HEK293 (cell line): ENCODE results near the gene DUSP14.
A peak's percentile ranks its signal among the peaks of the same experiment; 100 is the strongest.

ENCODE experiments used
- CTCF ChIA-PET: fragments of 350-600 bp; formaldehyde crosslinking; extraction: SDS; loops from one replicate; lab custom pipeline; 2021; ENCODE audit warnings: antibody characterized with exemption; lab: Yijun Ruan, JAX
- POLR2A ChIA-PET: fragments of 300-600 bp; formaldehyde crosslinking; extraction: SDS; loops from one replicate; lab custom pipeline; 2020; ENCODE audit warnings: antibody characterized with exemption, inconsistent platforms; lab: Yijun Ruan, JAX
- H3K27ac ChIP-seq: fragments of 200-500 bp; sonication (Bioruptor generic); 2 replicates; pipeline ENCODE4 v1.5.1; 2014; ENCODE audit warnings: low read depth, low read length, control low read depth, inconsistent platforms; ENCODE audit errors: extremely low read depth
- H3K36me3 ChIP-seq, 2 experiments: fragments of 200-500 bp in 1 of 2; sonication (Bioruptor generic) in 1 of 2; 1 replicate in 1 of 2; 2 replicates in 1 of 2; pipeline ENCODE4 v1.5.1; 2014 to 2017; ENCODE audit warnings: inconsistent platforms in 2 of 2, low read length in 2 of 2; ENCODE audit not compliant: control insufficient read depth in 2 of 2, insufficient read depth in 1 of 2
- H3K4me1 ChIP-seq: fragments of 200-500 bp; sonication (Bioruptor generic); 2 replicates; pipeline ENCODE4 v1.5.1; 2014; ENCODE audit warnings: mild to moderate bottlenecking, low read length, inconsistent platforms; ENCODE audit not compliant: control insufficient read depth, insufficient read depth
- H3K4me3 ChIP-seq: 2 replicates; pipeline ENCODE4 v1.5.1; 2011; ENCODE audit warnings: low read depth, mild to moderate bottlenecking, control low read depth, low read length, moderate library complexity
- H3K9me3 ChIP-seq: fragments of 200-500 bp; sonication (Bioruptor generic); 2 replicates; pipeline ENCODE4 v1.5.1; 2014; ENCODE audit warnings: low read depth, low read length, inconsistent platforms; ENCODE audit not compliant: control insufficient read depth, insufficient read depth
- BCL6B ChIP-seq: fragments of 450-650 bp; formaldehyde crosslinking; IDR thresholded peaks from 2 replicates; pipeline ENCODE4 v1.5.1; 2017; ENCODE audit warnings: missing biosample characterization, missing genetic modification characterization
- HIC1 ChIP-seq: fragments of 450-650 bp; formaldehyde crosslinking; IDR thresholded peaks from 2 replicates; pipeline ENCODE4 v1.5.1; 2016; ENCODE audit warnings: missing biosample characterization, missing genetic modification characterization
- SCRT2 ChIP-seq: fragments of 450-650 bp; formaldehyde crosslinking; IDR thresholded peaks from 2 replicates; pipeline ENCODE4 v1.5.1; 2016; ENCODE audit warnings: missing biosample characterization, missing genetic modification characterization
- SP2 ChIP-seq: fragments of 450-650 bp; formaldehyde crosslinking; IDR thresholded peaks from 2 replicates; pipeline ENCODE4 v1.5.1; 2016; ENCODE audit warnings: missing biosample characterization, missing genetic modification characterization
- YY1 ChIP-seq: fragments of 450-650 bp; formaldehyde crosslinking; IDR thresholded peaks from 2 replicates; pipeline ENCODE4 v1.5.1; 2018; ENCODE audit warnings: missing biosample characterization, missing genetic modification characterization
- ZBTB6 ChIP-seq: fragments of 450-650 bp; formaldehyde crosslinking; IDR thresholded peaks from 2 replicates; pipeline ENCODE4 v1.5.1; 2017; ENCODE audit warnings: missing biosample characterization, missing genetic modification characterization
- ZEB2 ChIP-seq: fragments of 450-650 bp; formaldehyde crosslinking; IDR thresholded peaks from 2 replicates; pipeline ENCODE4 v1.5.1; 2016; ENCODE audit warnings: missing biosample characterization, missing genetic modification characterization
- ZFHX2 ChIP-seq: fragments of 450-650 bp; formaldehyde crosslinking; conservative IDR thresholded peaks from 2 replicates; pipeline ENCODE4 v1.5.1; 2016; ENCODE audit warnings: missing biosample characterization, missing genetic modification characterization
- ZFP3 ChIP-seq: fragments of 450-650 bp; formaldehyde crosslinking; IDR thresholded peaks from 2 replicates; pipeline ENCODE4 v1.5.1; 2016; ENCODE audit warnings: low read depth, missing biosample characterization, missing genetic modification characterization
- ZIC2 ChIP-seq: fragments of 450-650 bp; formaldehyde crosslinking; IDR thresholded peaks from 2 replicates; pipeline ENCODE4 v1.5.1; 2016; ENCODE audit warnings: missing biosample characterization, missing genetic modification characterization
- ZNF10 ChIP-seq: fragments of 450-650 bp; formaldehyde crosslinking; IDR thresholded peaks from 2 replicates; pipeline ENCODE4 v1.5.1; 2017; ENCODE audit warnings: missing biosample characterization, missing genetic modification characterization
- ZNF169 ChIP-seq: fragments of 450-650 bp; formaldehyde crosslinking; IDR thresholded peaks from 2 replicates; pipeline ENCODE4 v1.5.1; 2016; ENCODE audit warnings: missing biosample characterization, missing genetic modification characterization
- ZNF202 ChIP-seq: fragments of 450-650 bp; formaldehyde crosslinking; IDR thresholded peaks from 2 replicates; pipeline ENCODE4 v1.5.1; 2016; ENCODE audit warnings: missing biosample characterization, missing genetic modification characterization, borderline replicate concordance
- ZNF223 ChIP-seq: fragments of 450-650 bp; formaldehyde crosslinking; IDR thresholded peaks from 2 replicates; pipeline ENCODE4 v1.5.1; 2016; ENCODE audit warnings: missing biosample characterization, missing genetic modification characterization
- ZNF280D ChIP-seq: fragments of 450-650 bp; formaldehyde crosslinking; IDR thresholded peaks from 2 replicates; pipeline ENCODE4 v1.5.1; 2016; ENCODE audit warnings: missing biosample characterization, missing genetic modification characterization
- ZNF416 ChIP-seq: fragments of 450-650 bp; formaldehyde crosslinking; IDR thresholded peaks from 2 replicates; pipeline ENCODE4 v1.5.1; 2016; ENCODE audit warnings: missing biosample characterization, missing genetic modification characterization
- ZNF449 ChIP-seq: fragments of 450-650 bp; formaldehyde crosslinking; IDR thresholded peaks from 2 replicates; pipeline ENCODE4 v1.5.1; 2017; ENCODE audit warnings: missing biosample characterization, mild to moderate bottlenecking, missing genetic modification characterization, moderate library complexity
- ZNF513 ChIP-seq: fragments of 450-650 bp; IDR thresholded peaks from 2 replicates; pipeline ENCODE4 v1.5.1; 2018; ENCODE audit warnings: missing biosample characterization, missing genetic modification characterization
- ZNF514 ChIP-seq: fragments of 450-650 bp; formaldehyde crosslinking; IDR thresholded peaks from 2 replicates; pipeline ENCODE4 v1.5.1; 2016; ENCODE audit warnings: missing biosample characterization, missing genetic modification characterization
- ZNF600 ChIP-seq: fragments of 450-650 bp; formaldehyde crosslinking; IDR thresholded peaks from 2 replicates; pipeline ENCODE4 v1.5.1; 2016; ENCODE audit warnings: missing biosample characterization, missing genetic modification characterization
- ZNF629 ChIP-seq: fragments of 450-650 bp; formaldehyde crosslinking; IDR thresholded peaks from 2 replicates; pipeline ENCODE4 v1.5.1; 2017; ENCODE audit warnings: missing biosample characterization, missing genetic modification characterization
- ZNF707 ChIP-seq: fragments of 450-650 bp; formaldehyde crosslinking; IDR thresholded peaks from 2 replicates; pipeline ENCODE4 v1.5.1; 2016; ENCODE audit warnings: missing biosample characterization, missing genetic modification characterization
- ZNF76 ChIP-seq: fragments of 450-650 bp; formaldehyde crosslinking; IDR thresholded peaks from 2 replicates; pipeline ENCODE4; 2016; ENCODE audit warnings: low read depth, missing biosample characterization, missing genetic modification characterization, borderline replicate concordance
- ZNF791 ChIP-seq: fragments of 450-650 bp; formaldehyde crosslinking; IDR thresholded peaks from 2 replicates; pipeline ENCODE4 v1.5.1; 2016; ENCODE audit warnings: missing biosample characterization, missing genetic modification characterization
- ZSCAN23 ChIP-seq: fragments of 450-650 bp; formaldehyde crosslinking; IDR thresholded peaks from 2 replicates; pipeline ENCODE4 v1.5.1; 2016; ENCODE audit warnings: missing biosample characterization, missing genetic modification characterization

The DUSP14 gene

GRCh38 chr17:37488009-37488604, 1.6 kb upstream of the DUSP14 start (continued):
- TF ChIP-seq ZNF280D (tag by site-specific recombination) (no peak), ZNF514 (tag by site-specific recombination) (no peak), ZEB2 (tag by site-specific recombination) (peak; percentile 97), SCRT2 (peak; percentile 60), ZNF169 (no peak), ZNF513 (tag by site-specific recombination) (no peak), ZIC2 (no peak), ZNF707 (no peak), ZNF416 (tag by site-specific recombination) (no peak), ZNF223 (tag by site-specific recombination) (no peak), ZFP3 (no peak), ZNF202 (no peak)

- Histone ChIP-seq H3K4me1 (peaks cover 16% of the 10 kb centered on the region), H3K36me3 (no peaks in the 10 kb centered on the region), H3K27ac (peak overlapping the region; percentile 94), H3K4me3 (peak overlapping the region; percentile 74), H3K9me3 (no peaks in the 10 kb centered on the region)
- ChIA-PET POLR2A (interaction anchor here (0.7 to 1.1 kb wide), 6 partner anchors 12 to 121 kb away, joined by 3 to 8 read pairs (median 4); partner anchors contain the start of genes ACACA, SYNRG and TADA2A), CTCF (interaction anchor here (0.8 to 1.2 kb wide), 2 partner anchors 82 to 115 kb away, joined by 3 to 6 read pairs; no protein-coding TSS in a partner anchor)
- TF ChIP-seq ZBTB6 (tag by site-specific recombination) (0 out of 2 replicates have a peak, but pooled peaks have one; percentile 20), ZNF600 (tag by site-specific recombination) (peak; percentile 62), ZNF791 (tag by site-specific recombination) (no peak), BCL6B (tag by site-specific recombination) (no peak), HIC1 (tag by site-specific recombination) (peak; percentile 56), YY1 (tag by site-specific recombination) (peak; percentile 29; the same call in 1 of the 2 replicates), ZNF449 (tag by site-specific recombination) (peak; percentile 86), ZSCAN23 (tag by site-specific recombination) (0 out of 2 replicates have a peak, but pooled peaks have one; percentile 8), SP2 (peak; percentile 53), ZNF76 (no peak), ZNF629 (peak; percentile 14; the same call in 1 of the 2 replicates), ZFHX2 (tag by site-specific recombination) (peak; percentile 81), ZNF10 (peak; percentile 90; the same call in 1 of the 2 replicates)
Measured at GRCh38 chr17:37488607-37489196, 989 bp upstream of the DUSP14 start.
